Prostate gland (tissue), 2 donors: ENCODE measurements around the gene TYW1B.
"Not testable (repeated sequence)": the region's sequence is repeated elsewhere in the genome, so short reads cannot be mapped to it uniquely, and the experiment has no call there.

Experiments
- CTCF ChIP-seq, 4 experiments: fragments of 200-600 bp in 2 of 4; fragments of 450-650 bp in 2 of 4; sonication (generic) in 2 of 4; IDR thresholded peaks; 1 replicate in 3 of 4; 2 replicates in 1 of 4; pipeline ENCODE4 v1.5.1; 2016 to 2019; ENCODE audit warnings: antibody characterized with exemption in 4 of 4, mild to moderate bottlenecking in 2 of 4, moderate library complexity in 2 of 4
- POLR2A ChIP-seq: fragments of 450-650 bp; IDR thresholded peaks from one replicate; pipeline ENCODE4 v1.6.1; 2016; ENCODE audit warnings: antibody characterized with exemption, mild to moderate bottlenecking
- POLR2AphosphoS5 ChIP-seq: sonication (generic); formaldehyde crosslinking; IDR thresholded peaks from one replicate; pipeline ENCODE4 v1.6.1; 2017; ENCODE audit warnings: antibody characterized with exemption

GRCh38 chr7:72850746-72851145 is 22.7 kb upstream of the TYW1B start:
- TF ChIP-seq CTCF (IDR thresholded peaks at IDR 0.05); POLR2AphosphoS5; POLR2A: not testable (repeated sequence)
